NAMALWA (cell line): Measurements from ENCODE around the gene NCOA6.
"Not testable (repeated sequence)": the region's sequence is repeated elsewhere in the genome, so short reads cannot be mapped to it uniquely, and the experiment has no call there.

Experiments
- DNase-seq: peaks from one replicate; pipeline ENCODE4 v3.0.0-alpha.2; 2015; ENCODE audit warnings: low spot score

Gene NCOA6

GRCh38 chr20:34719242-34720017 lies 106.0 kb downstream of the NCOA6 start:
- DNase-seq: peak; percentile 49

DNA sequence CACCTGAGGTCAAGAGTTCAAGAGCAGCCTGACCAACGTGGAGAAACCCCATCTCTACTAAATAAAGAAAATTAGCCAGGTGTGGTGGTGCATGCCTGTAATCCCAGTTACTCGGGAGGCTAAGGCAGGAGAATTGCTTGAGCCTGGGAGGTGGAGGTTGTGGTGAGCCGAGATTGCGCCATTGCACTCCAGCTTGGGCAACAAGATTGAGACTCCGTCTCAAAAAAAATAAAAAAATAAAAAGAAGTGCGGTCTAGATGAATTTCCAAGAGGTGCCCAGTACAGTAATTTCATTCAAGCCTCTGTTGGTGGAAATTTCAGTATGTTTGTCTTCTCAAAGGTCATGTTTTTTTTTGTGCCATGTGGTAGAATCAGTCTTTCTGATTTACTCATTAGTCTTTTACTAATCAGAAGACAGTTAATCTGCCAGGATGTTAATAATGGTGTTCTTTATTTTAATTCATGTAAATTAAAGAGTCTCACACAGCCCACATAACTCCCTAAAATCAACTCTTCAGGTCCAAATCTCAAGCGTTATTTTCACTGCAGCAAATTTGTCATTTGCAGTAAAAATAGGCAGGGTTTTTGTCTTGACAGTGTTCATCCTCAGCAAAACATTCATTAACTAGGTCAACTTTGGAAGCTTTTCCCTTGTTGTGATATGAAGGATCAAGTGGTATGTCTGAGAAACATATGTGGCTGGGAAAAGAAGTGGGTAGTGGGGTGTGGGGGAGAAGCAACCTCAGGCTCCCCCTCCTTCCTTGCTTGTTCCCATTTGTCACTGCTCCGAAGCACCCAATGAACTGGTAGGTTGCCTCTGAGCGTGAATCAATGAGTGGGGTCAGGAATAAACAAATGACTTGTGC lies 108.0 kb downstream of the NCOA6 start:
- DNase-seq: no peak

- no peak for DNase-seq
Measured at GRCh38 chr20:34716921-34717229, 108.6 kb downstream of the NCOA6 start.

- DNase-seq: no peak
Measured at GRCh38 chr20:34715384-34715783, 110.1 kb downstream of the NCOA6 start.

DNA sequence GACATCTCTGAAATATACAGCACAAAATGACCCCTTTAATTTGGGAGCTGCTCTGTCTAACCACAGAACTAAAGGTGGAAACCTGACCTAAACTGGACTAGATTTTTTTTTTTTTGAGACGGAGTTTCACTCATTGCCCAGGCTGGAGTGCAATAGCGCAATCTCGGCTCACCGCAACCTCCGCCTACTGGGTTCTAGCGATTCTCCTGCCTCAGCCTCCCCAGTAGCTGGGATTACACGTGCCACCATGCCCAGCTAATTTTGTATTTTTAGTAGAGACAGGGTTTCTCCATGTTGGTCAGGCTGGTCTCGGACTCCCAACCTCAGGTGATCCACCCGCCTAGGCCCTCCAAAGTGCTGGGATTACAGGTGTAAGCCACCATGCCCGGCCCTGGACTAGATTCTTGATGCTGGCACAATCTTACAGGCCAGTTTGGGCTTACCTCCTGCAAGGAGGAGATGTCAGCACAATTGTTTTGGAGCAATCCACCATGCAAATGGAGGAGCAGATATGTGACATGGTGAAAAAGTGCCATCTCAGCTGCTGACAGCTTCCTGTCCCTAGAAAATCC lies 111.4 kb downstream of the NCOA6 start:
- DNase-seq: not testable (repeated sequence)

- no peak for DNase-seq
Measured at GRCh38 chr20:34713194-34713943, 112.1 kb downstream of the NCOA6 start.

DNA sequence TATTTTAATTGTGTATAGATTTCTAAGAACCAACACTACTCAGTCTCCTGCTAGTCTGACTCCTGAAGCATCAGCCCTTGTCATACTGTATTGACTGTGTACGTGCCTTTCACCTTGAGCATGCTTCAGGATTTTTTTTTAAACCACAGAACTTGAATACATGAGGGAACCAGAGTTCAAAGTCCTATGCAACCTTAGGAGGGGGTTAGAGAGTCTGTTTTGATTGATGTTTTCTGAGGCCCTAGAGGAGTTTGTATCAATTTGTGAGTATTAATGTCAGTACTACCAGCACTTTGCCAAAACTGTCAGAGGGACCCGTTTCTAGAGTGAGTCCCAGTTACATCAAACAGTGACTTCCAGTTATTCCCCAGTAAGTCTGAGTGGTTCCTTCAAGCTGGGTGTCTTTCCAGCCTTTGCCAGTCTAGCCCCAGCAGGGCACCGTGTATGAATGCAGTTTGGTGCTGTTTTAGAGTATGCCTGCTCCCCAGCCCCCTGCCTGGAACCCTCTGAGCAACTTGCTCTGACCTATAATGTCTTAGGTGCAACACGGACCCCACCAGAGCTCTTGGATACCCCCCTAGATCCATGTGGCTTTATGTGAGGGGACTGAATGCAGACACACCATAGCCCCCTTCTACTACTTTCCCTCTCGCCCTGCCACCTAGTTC lies 112.8 kb downstream of the NCOA6 start:
- DNase-seq: no peak

GRCh38 chr20:34711813-34712430 lies 113.5 kb downstream of the NCOA6 start:
- DNase-seq: no peak

DNA sequence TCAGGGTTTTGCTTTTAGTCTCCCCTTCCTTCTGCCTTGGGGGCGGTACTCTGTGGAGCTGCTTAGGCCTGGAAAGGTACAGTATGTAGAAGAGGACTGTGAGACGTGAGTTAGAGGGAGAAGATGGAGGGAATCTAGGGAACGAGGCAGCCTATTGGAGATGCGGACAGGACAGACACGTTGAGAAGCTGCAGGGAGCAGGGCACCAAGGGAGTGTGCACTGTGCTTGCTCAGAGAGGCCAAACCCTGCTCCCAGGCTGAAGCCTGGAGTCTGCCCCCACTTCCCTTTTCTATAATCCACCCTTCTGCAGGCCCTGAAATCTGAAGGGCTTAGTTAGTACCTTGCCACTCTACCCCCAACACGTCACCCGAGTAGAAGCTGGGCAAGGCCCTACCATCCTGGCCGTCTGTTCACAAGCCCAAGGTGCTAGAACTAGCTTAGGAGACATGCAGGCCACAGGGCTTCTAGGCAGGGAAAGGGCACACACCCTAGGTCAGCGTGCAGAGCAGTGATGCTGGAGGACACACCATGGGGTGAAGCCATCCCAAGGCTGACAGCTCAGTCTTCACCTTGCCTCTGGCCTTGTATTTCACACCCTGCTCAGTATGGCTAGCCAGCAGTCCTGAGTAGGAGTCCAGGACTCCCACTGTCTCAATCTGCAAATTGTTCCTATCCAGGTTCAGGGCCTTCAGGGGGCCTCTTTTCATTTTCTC lies 114.4 kb downstream of the NCOA6 start:
- no peak for DNase-seq

- DNase-seq: no peak
Measured at GRCh38 chr20:34710568-34710839, 114.9 kb downstream of the NCOA6 start.

DNA sequence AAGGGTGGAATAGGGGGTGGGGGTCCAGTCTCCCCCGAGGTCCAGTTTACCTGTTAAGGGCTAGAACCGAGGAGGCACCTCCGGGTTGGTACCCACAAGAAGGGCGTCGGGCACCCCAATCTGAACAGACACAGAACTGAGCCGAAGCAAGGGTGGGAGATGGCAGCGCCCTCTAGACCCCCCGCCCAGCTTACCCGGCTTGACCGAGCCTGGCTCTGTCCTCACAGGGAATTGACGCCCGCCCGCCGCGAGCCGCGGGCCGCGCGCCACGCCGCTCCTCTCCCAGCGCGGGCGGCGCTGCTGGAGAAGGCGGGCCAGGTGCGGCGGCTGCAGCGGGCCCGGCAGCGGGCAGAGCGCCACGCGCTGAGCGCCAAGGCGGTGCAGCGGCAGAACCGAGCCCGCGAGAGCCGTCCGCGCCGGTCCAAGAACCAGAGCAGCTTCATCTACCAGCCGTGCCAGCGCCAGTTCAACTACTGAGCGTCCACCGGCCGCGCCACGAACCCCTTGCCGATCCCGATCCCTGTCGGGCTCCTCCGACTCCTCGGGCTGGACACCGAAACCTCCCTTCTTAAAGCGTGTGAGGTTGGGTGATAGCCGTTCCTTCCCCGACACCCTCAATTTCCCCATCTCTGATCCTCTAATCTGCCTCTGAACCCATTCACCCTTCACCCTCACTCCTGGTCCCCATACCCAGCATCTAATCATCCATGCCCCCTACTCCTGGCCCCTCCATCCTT lies 115.5 kb downstream of the NCOA6 start:
- peak; percentile 78 for DNase-seq

- peak; percentile 87 for DNase-seq
Measured at GRCh38 chr20:34709044-34709830, 116.2 kb downstream of the NCOA6 start.

DNA sequence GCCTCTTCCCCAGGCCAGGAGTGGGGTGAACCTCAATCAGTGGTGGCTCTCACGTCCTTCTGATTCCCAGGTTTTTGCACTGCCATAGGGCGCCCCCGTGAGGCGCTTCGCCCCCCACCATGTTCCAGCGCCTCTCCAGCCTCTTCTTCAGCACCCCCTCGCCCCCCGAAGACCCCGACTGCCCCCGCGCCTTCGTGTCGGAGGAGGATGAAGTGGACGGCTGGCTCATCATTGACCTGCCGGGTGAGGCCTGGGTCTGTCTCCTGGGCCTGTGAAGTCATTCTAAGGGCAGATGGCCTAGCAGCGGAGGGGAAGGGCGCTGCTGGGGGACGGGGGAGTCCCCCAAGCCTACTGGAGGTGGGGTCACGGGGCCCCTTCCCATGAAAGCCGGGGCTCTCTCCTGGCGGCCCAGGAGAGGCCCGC lies 116.8 kb downstream of the NCOA6 start:
- DNase-seq: peak; percentile 72

DNA sequence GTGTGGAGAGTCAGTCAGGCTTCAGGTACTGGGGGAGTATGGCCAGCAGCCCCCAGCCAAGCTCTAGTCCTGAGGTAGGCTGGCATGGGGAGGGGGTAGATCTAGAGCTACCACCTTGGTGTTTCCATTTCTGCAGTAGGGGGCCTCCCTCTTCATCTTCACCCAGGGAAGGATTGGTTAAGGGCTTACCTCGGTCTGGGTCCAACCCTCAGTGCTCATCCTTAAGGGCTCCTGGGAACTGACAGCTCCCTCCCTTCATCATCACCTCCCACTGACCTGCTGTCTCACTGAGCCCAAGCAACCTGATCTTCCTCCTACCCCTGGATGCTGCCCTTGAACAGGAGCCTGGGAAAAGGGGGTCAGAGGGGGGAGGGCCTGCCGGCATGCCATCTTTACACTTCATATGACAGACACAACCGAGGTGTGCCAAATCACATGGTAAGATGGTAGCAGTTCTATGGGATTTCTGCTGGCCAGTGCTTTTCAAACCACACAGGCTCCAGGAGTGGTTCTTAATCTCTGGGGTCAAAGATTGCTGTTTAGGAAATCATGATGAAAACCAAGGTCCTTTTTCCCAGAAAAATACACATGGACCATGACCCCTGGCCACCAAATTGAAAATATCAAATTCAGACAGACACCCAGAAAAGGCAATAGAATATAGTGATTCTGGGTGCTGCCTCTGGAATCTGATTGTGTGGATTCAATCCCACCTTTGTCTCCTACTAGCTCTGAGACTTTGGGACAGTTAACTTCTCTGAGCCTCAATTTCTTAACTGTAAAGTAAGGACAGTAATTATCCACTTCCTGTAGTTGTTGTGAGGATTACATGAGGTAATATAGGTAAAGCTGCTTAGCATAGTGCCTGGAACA lies 118.3 kb downstream of the NCOA6 start:
- no peak for DNase-seq

- DNase-seq: no peak
Measured at GRCh38 chr20:34706302-34706875, 119.1 kb downstream of the NCOA6 start.

- DNase-seq: no peak
Measured at GRCh38 chr20:34705397-34706301, 119.8 kb downstream of the NCOA6 start.

DNA sequence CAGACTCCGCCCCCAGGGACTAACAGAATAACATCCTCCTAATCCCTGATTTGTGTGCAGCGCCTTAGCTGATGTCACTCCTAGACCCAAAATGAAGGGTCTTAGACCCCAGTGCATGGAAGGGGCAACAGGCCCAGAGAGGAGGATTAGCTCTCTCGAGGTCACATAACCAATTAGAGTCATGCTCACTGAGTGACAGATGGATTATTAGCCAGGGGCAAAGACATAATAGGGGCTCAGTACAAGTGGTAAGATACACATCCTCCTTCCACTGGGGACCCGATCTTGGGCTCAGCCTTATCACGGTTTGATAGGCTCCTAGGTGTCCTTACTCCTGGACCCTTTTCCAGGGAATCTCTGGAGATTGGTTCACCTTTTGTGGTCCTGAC lies 120.4 kb downstream of the NCOA6 start:
- no peak for DNase-seq
